HL-60 (cell line): ENCODE results near the gene TOB1.

Experiments
- CTCF ChIP-seq: IDR thresholded peaks from one replicate; pipeline ENCODE4 v1.5.1; 2011; ENCODE audit warnings: low read length, control low read depth, inconsistent platforms; ENCODE audit not compliant: insufficient read depth
- GABPA ChIP-seq: IDR thresholded peaks from 2 replicates; pipeline ENCODE4 v1.6.1; 2012; ENCODE audit warnings: low read depth
- SPI1 ChIP-seq: IDR thresholded peaks from 2 replicates; pipeline ENCODE4 v1.6.1; 2012; ENCODE audit warnings: low read depth, mild to moderate bottlenecking, borderline replicate concordance

- TF ChIP-seq CTCF: no peak
- TF ChIP-seq SPI1: no peak
- TF ChIP-seq GABPA: no peak
Observed at GRCh38 chr17:50841277-50841948, 24.7 kb downstream of the TOB1 start.
